ENCODE data around the gene TMEM107. TPM values are rescaled to one million over a fixed set of nuclear protein-coding genes. Genes with fewer than 3 reads are reported as not detected.

The TMEM107 gene
- total and polyA plus RNA-seq, 2 experiments from 2014 or later: 40.7 to 54.6 TPM

DNA sequence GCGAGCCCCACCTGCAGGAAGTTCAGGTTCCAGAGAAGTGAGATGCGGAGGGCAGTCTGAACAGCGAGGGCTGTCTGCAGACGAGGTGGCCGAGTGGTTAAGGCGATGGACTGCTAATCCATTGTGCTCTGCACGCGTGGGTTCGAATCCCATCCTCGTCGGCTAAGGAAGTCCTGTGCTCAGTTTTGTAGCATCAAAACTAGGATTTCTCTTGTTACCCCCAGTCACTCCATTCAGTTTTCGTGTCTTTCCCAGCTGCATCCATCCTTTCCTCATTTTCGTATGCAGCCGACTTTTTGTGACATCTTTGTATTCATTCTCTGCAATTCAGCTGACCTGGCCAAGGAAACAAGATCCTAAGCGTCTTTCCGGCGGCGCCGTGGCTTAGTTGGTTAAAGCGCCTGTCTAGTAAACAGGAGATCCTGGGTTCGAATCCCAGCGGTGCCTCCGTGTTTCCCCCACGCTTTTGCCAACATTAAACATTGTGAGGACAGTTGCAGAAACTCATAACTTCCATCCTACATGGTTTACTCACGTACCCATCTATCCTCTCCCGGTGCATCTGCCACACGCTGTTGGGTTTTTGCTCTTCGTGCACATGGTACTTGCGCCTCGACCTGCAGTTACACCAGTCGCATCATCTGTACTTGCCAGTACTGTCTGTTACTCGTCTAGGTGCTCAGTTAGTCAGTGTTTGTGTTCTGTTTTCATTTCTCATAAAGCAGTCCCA lies 10.8 kb upstream of the TMEM107 start:
- peak; percentile 91 to 96 for DNase-seq (ENCODE audit: low read depth in 1 of 2, low spot score in 1 of 2)
- H3K4me1 ChIP-seq (ENCODE audit: low read depth): peaks cover 10% of the 10 kb centered on the region
- H3K4me3 ChIP-seq: peak overlapping the region; percentile 80
- no peaks in the 10 kb centered on the region for H3K9me3 ChIP-seq (ENCODE audit: low read depth)
- no peaks in the 10 kb centered on the region for H3K27me3 ChIP-seq
- H3K36me3 ChIP-seq: no peaks in the 10 kb centered on the region
- TF ChIP-seq, protein P1, sequence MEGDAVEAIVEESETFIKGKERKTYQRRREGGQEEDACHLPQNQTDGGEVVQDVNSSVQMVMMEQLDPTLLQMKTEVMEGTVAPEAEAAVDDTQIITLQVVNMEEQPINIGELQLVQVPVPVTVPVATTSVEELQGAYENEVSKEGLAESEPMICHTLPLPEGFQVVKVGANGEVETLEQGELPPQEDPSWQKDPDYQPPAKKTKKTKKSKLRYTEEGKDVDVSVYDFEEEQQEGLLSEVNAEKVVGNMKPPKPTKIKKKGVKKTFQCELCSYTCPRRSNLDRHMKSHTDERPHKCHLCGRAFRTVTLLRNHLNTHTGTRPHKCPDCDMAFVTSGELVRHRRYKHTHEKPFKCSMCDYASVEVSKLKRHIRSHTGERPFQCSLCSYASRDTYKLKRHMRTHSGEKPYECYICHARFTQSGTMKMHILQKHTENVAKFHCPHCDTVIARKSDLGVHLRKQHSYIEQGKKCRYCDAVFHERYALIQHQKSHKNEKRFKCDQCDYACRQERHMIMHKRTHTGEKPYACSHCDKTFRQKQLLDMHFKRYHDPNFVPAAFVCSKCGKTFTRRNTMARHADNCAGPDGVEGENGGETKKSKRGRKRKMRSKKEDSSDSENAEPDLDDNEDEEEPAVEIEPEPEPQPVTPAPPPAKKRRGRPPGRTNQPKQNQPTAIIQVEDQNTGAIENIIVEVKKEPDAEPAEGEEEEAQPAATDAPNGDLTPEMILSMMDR (IDR thresholded peaks at IDR 0.05; ENCODE audit: low read depth, low read length): peak; percentile 34
- H3K27ac ChIP-seq: peak overlapping the region; percentile 71

DNA sequence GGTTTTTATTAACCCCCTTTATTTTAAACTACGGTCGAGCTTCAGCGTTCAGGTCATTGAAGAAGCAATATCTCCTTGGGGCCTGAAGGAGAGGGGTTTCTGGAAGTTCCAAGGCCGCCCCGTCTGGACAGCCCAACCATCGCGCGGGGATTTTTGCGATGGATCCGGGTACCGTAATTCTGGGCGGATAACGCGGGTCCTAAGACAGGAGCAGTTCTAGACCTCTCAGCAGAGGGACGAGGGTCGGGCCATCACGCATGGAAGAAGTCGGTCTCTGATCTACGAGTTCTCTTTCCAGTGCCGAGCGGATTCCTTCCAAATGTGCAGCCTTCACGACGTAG lies 10.2 kb upstream of the TMEM107 start:
- DNase-seq (ENCODE audit: low read depth in 1 of 2, low spot score in 1 of 2): no peak
- H3K36me3 ChIP-seq: no peaks in the 10 kb centered on the region
- H3K27ac ChIP-seq: peak overlapping the region; percentile 55
- TF ChIP-seq, protein P1 (IDR thresholded peaks at IDR 0.05; ENCODE audit: low read depth, low read length): no peak
- H3K4me3 ChIP-seq: peak overlapping the region; percentile 80
- H3K27me3 ChIP-seq: no peaks in the 10 kb centered on the region
- no peaks in the 10 kb centered on the region for H3K9me3 ChIP-seq (ENCODE audit: low read depth)
- H3K4me1 ChIP-seq (ENCODE audit: low read depth): peaks cover 10% of the 10 kb centered on the region

DNA sequence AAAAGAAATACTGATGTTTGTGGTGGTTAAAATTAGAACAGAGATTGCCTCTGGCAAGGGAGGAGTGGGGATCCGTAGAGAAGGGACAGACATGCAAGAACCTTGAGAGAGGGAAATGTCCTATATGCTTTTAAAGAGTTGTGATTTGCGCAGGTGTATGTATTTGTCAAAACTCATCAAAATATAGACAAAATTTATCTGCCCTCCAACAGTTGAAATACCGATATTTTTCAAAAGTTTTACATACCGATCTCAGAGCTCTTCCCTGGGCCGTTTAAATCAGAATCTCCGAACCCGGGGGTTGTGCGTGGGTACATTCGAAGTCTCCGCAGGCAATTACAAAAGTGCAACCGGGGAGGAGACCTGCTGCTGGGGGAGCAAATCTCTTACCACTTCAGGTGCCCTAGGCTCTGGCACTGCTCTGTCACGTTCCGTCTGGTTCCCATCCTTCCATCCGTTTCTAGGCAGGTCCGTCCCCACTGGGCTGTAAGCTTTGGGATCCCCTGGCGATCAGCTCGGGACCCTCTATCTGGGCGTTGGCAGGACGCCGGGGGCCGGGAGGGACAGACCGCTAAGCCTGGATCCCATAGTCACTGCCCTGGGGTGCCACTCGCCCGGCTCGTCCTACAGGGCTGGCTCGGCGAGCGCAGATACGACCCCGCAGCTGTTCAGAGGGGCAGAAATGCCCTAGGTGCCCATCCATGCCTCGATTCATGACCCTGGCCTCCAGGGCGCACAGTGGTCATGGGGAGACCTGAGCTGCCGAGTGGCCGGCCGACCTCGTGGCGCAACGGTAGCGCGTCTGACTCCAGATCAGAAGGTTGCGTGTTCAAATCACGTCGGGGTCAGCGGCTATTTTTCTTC lies 9.6 kb upstream of the TMEM107 start:
- TF ChIP-seq, protein P1 (IDR thresholded peaks at IDR 0.05; ENCODE audit: low read depth, low read length): no peak
- DNase-seq (ENCODE audit: low read depth in 1 of 2, low spot score in 1 of 2): peak; percentile 77 to 81
- peak overlapping the region; percentile 80 for H3K4me3 ChIP-seq
- H3K9me3 ChIP-seq (ENCODE audit: low read depth): no peaks in the 10 kb centered on the region
- peaks cover 10% of the 10 kb centered on the region for H3K4me1 ChIP-seq (ENCODE audit: low read depth)
- H3K27me3 ChIP-seq: no peaks in the 10 kb centered on the region
- H3K27ac ChIP-seq: peak overlapping the region; percentile 55
- no peaks in the 10 kb centered on the region for H3K36me3 ChIP-seq

DNA sequence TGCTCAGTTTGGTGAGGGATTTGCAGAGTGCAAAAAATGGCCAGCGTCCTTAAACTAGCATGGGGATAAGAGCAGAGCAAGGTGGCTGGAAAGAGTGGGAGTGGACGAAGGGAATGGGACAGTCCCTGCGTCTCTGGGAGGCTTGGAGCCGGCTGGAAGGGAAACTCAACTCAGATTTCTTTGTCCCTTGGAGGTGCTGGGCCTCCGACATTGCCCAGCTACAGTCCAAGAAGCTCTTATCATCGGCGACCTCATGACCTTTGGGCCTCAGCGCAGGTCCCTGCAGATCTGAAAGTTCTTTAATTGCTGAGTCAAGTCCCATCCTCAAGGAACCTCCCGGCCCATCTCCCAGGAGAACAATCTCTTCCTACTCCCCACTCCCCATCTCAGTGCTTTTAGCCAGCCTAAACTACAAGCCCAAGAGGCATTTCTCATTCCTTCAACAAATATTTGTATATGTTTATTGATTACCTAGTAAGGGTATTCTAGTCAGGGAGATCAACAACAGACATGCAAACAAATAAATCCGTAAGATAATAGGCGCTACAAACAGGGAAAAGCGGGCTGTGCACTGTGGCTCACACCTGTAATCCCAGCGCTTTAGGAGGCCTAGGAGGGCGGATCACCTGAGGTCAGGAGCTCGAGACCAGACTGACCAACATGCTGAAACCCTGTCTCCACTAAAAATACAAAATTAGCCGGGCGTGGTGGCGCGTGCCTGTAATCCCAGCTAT lies 985 bp upstream of the TMEM107 start:
- no peak for DNase-seq (ENCODE audit: low read depth in 1 of 2, low spot score in 1 of 2)

DNA sequence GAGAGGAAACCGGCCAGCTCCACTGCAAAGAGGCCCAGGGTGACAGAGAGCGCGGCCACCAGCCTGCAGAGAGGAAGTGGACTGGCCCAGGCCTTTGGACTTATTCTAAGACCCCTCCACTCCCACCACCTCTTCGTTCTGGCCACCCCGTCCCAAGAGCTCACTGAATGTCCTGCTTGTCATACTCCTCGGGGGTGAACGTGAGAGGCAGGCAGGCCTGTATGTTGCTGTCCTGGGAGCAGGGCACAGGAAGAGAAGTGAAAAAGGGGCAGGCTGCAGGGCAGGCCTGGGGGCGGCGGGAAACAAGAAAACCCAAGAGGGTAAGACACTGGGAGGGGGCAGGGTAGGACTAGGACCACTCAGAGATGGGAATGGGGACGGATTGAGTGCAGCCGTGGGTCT lies 384 bp downstream of the TMEM107 start:
- H3K9me3 ChIP-seq (ENCODE audit: low read depth): no peaks in the 10 kb centered on the region
- no peaks in the 10 kb centered on the region for H3K27me3 ChIP-seq
- no peak for DNase-seq (ENCODE audit: low read depth in 1 of 2, low spot score in 1 of 2)
- H3K36me3 ChIP-seq: no peaks in the 10 kb centered on the region
- H3K4me3 ChIP-seq: peak overlapping the region; percentile 37
- peaks cover 24% of the 10 kb centered on the region for H3K4me1 ChIP-seq (ENCODE audit: low read depth)
- H3K27ac ChIP-seq: peak overlapping the region; percentile 90
- TF ChIP-seq, protein P1 (IDR thresholded peaks at IDR 0.05; ENCODE audit: low read depth, low read length): no peak

More for the DNA sequence above, 985 bp upstream of the TMEM107 start:
- Histone ChIP-seq H3K27me3 (no peaks in the 10 kb centered on the region), H3K27ac (peak overlapping the region; percentile 90), H3K4me1 (ENCODE audit: low read depth) (peaks cover 24% of the 10 kb centered on the region), H3K36me3 (no peaks in the 10 kb centered on the region), H3K9me3 (ENCODE audit: low read depth) (no peaks in the 10 kb centered on the region), H3K4me3 (peak overlapping the region; percentile 37)
- TF ChIP-seq, protein P1 (IDR thresholded peaks at IDR 0.05; ENCODE audit: low read depth, low read length): no peak
